Heart right ventricle (tissue), 16 donors: ENCODE data around the gene QKI. TPM values are rescaled to one million over a fixed set of nuclear protein-coding genes. Genes with fewer than 3 reads are reported as not detected.
A peak's percentile ranks its signal among the peaks of the same experiment; 100 is the strongest.

Experiments used
- ATAC-seq, 8 donors: fragments of 200-7000 bp; cut with Tn5 transposase; one replicate each; pipeline ENCODE4 v1.9.1; 2020; ENCODE audit warnings: mild to moderate bottlenecking in 8 of 8, moderate library complexity in 8 of 8, moderate number of reproducible peaks in 1 of 8
- DNase-seq, 2 donors: peaks; one replicate each; pipeline ENCODE4 v3.0.0-alpha.2; 2020
- H3K27ac ChIP-seq, 10 donors: fragments of 200-600 bp; sonication (generic) in 2 of 10; one replicate each; pipeline versions ENCODE4 v1.5.0 to v1.8.0; 2020 to 2022; ENCODE audit warnings: mild to moderate bottlenecking in 3 of 10
- H3K27me3 ChIP-seq, 7 donors: fragments of 200-600 bp; one replicate each; pipeline ENCODE4 v1.8.0; 2021 to 2022; ENCODE audit warnings: mild to moderate bottlenecking in 2 of 7
- H3K36me3 ChIP-seq, 9 donors: fragments of 200-600 bp; sonication (generic) in 1 of 9; one replicate each; pipeline versions ENCODE4 v1.5.0 to v1.8.0; 2020 to 2022; ENCODE audit warnings: mild to moderate bottlenecking in 2 of 9
- H3K4me1 ChIP-seq, 9 donors: fragments of 200-600 bp; sonication (generic) in 1 of 9; one replicate each; pipeline versions ENCODE4 v1.5.0 to v1.8.0; 2020 to 2022; ENCODE audit warnings: mild to moderate bottlenecking in 4 of 9
- H3K4me3 ChIP-seq, 10 donors: fragments of 200-600 bp; sonication (generic) in 2 of 10; one replicate each; pipeline versions ENCODE4 v1.5.0 to v1.8.0; 2020 to 2022; ENCODE audit warnings: mild to moderate bottlenecking in 7 of 10, moderate library complexity in 2 of 10
- H3K9me3 ChIP-seq, 11 donors: fragments of 200-600 bp in 10 of 11; sonication (generic) in 2 of 11; one replicate each; pipeline versions ENCODE4 v1.5.0 to v1.8.0; 2013 to 2022; ENCODE audit warnings: mild to moderate bottlenecking in 2 of 11, control low read depth in 1 of 11, moderate library complexity in 1 of 11
- CTCF ChIP-seq, 9 donors: fragments of 200-600 bp; sonication (generic) in 2 of 9; IDR thresholded peaks; one replicate each; pipeline versions ENCODE4 v1.5.0 to v1.8.0; 2021 to 2022; ENCODE audit warnings: antibody characterized with exemption in 9 of 9, mild to moderate bottlenecking in 5 of 9, moderate library complexity in 1 of 9
- WGBS, 2 donors: extraction: QIAGEN DNeasy Blood & Tissue Kit; methylation state at CpG; one replicate each; pipeline ENCODE4 v1.1.7; 2013; ENCODE audit warnings: inconsistent platforms in 1 of 2; 5-methylcytosine and 5-hydroxymethylcytosine counted together
- intact Hi-C, 10 donors: fragments of 100-400 bp; cut with DNase I; formaldehyde crosslinking; loops; one replicate each; pipeline versions ENCODE4 v1.11.1 to v1.14.2; 2022
- polyA plus RNA-seq, 2 donors: library from polyadenylated mRNA; stranded (reverse); fragments of 200-250 nt; gene quantifications; one replicate each; pipeline ENCODE4 v1.2.3, GENCODE V29; 2013
- total RNA-seq, 10 donors: library from RNA; stranded (reverse); fragmentation: NEBNext Ultra II Directional in 3 of 10; extraction: Animal tissue kit (Norgen Biotek cat#: 25700) in 3 of 10; gene quantifications; one replicate each; pipeline versions ENCODE4 v1.2.1 to v1.2.4, GENCODE V29; 2021 to 2023
- donor health status: Arrhythmogenic right ventricular cardiomyopathy.
- donor health status: ischemic (EF 13 %, LVEDD 7.1; RV severe dilation, severe dysfunction).
- donor health status: healthy with polysubstance abuse.
- donor health status: DM: no; HTN: yes; CAD: no.
- donor health status: DM: no; HTN: no; CAD: no.
- donor health status: ischemic (EF 25% LVEDD 6.9; RV normal size, moderate dysfunction).
- donor health status: ischemic (EF 25% LVEDD 5.7; RV mildly dilated, moderate dysfunction).
- donor health status: healthy.
- donor health status: DM: yes; HTN: yes; CAD: no.
- donor health status: Ischemic cardiomyopathy.
- donor health status: ischemic (EF 35%, LVEDD 5.7; RV mildly dilated, moderate dysfunction).
- donor health status: nonischemic (EF 11% LVEDD 7.7; RV severe dilation, severe dysfunction).
- donor health status: DM: yes; HTN: yes; CAD: no.
- donor health status: PGD.
- donor health status: ischemic (EF 29% LVEDD 5.4; RV normal size, mild dysfunction).
- donor health status: nonischemic (EF 23%, LVEDD 6.1; RV moderate dilation, normal function).

Gene QKI
- total and polyA plus RNA-seq, 12 donors: 74.7 to 551 (median 493) TPM

- DNase-seq (no peak), ATAC-seq (peak in 5 of 8 donors; percentile 15 to 49 (median 35))
- WGBS, 2 donors: 63 to 71% methylated on average over 8 of the region's 8 CpGs
- no peak overlapping the region for H3K4me3 ChIP-seq
- TF ChIP-seq CTCF (IDR thresholded peaks at IDR 0.05): no peak
- H3K4me1 ChIP-seq: peaks cover 10 to 73% (median 56%) of the 10 kb centered on the region in 9 donors
- H3K27ac ChIP-seq: no peak overlapping the region
- H3K36me3 ChIP-seq: peaks cover 0 to 13% (median 0%) of the 10 kb centered on the region in 9 donors
- peaks cover 0 to 25% (median 11%) of the 10 kb centered on the region in 11 donors for H3K9me3 ChIP-seq
- intact Hi-C loops: loop anchor here in 1 of 10 donors (5.0 kb wide), 1 partner anchor 53 kb away; no protein-coding TSS in a partner anchor
- H3K27me3 ChIP-seq: no peaks in the 10 kb centered on the region
Observed at GRCh38 chr6:163504984-163505640, 90.6 kb downstream of the QKI start.

GRCh38 chr6:163507965-163508364 is 93.4 kb downstream of the QKI start:
- DNase-seq (no peak), ATAC-seq (no peak)
- peaks cover 2 to 66% (median 39%) of the 10 kb centered on the region in 9 donors for H3K4me1 ChIP-seq
- no peak for TF ChIP-seq CTCF (IDR thresholded peaks at IDR 0.05)
- no peak overlapping the region for H3K4me3 ChIP-seq
- 100% methylated on average over 1 of the region's 1 CpG for WGBS, 2 donors
- H3K27ac ChIP-seq: no peak overlapping the region
- H3K36me3 ChIP-seq: peaks cover 0 to 13% (median 0%) of the 10 kb centered on the region in 9 donors
- peaks cover 0 to 25% (median 11%) of the 10 kb centered on the region in 11 donors for H3K9me3 ChIP-seq
- H3K27me3 ChIP-seq: no peaks in the 10 kb centered on the region
- intact Hi-C loops: no loop called here

GRCh38 chr6:163513003-163513402 is 98.5 kb downstream of the QKI start:
- no peak for ATAC-seq
- H3K27ac ChIP-seq: no peak overlapping the region
- H3K27me3 ChIP-seq: no peaks in the 10 kb centered on the region
- H3K36me3 ChIP-seq: peaks cover 0 to 2% (median 0%) of the 10 kb centered on the region in 9 donors
- peaks cover 0 to 69% (median 41%) of the 10 kb centered on the region in 9 donors for H3K4me1 ChIP-seq
- intact Hi-C loops: no loop called here
- peaks cover 0 to 12% (median 5%) of the 10 kb centered on the region in 11 donors for H3K9me3 ChIP-seq
- WGBS, 2 donors: 56 to 61% methylated on average over 4 of the region's 4 CpGs
- no peak for DNase-seq
- H3K4me3 ChIP-seq: no peak overlapping the region
- no peak for TF ChIP-seq CTCF (IDR thresholded peaks at IDR 0.05)

- peak in 6 of 8 donors; percentile 25 to 77 (median 56) for ATAC-seq
- H3K4me1 ChIP-seq: peaks cover 0 to 76% (median 48%) of the 10 kb centered on the region in 9 donors
- intact Hi-C loops: no loop called here
Observed at GRCh38 chr6:163513570-163514166, 99.2 kb downstream of the QKI start.

More at GRCh38 chr6:163513570-163514166, 99.2 kb downstream of the QKI start:
- Histone ChIP-seq H3K36me3 (no peaks in the 10 kb centered on the region), H3K9me3 (peaks cover 0 to 5% (median 0%) of the 10 kb centered on the region in 11 donors), H3K4me3 (no peak overlapping the region), H3K27ac (peak overlapping the region in 2 of 10 donors; percentile 7 to 22), H3K27me3 (no peaks in the 10 kb centered on the region)
- no peak for DNase-seq
- no peak for TF ChIP-seq CTCF (IDR thresholded peaks at IDR 0.05)
- 73 to 76% methylated on average over 2 of the region's 2 CpGs for WGBS, 2 donors
